DOHH2 (cell line): Measurements from ENCODE around the gene CEP70.

ENCODE experiments used
- CTCF ChIP-seq: fragments of 200-600 bp; sonication (generic); IDR thresholded peaks from one replicate; pipeline ENCODE4 v1.5.1; 2014; ENCODE audit warnings: antibody characterized with exemption, mild to moderate bottlenecking, low read depth, low read length; ENCODE audit not compliant: poor library complexity, severe bottlenecking
- EZH2phosphoT487 ChIP-seq: fragments of 200-600 bp; sonication (generic); IDR thresholded peaks from 2 replicates; pipeline ENCODE4 v1.6.1; 2017; ENCODE audit warnings: borderline replicate concordance, mild to moderate bottlenecking, antibody characterized with exemption, low read length, moderate library complexity, mixed read lengths

GRCh38 chr3:138449490-138449889 is 144.6 kb downstream of the CEP70 start:
- TF ChIP-seq CTCF (no peak), EZH2phosphoT487 (no peak)
